Vagina (tissue), 1 donor: ENCODE results near the gene SFXN3. TPM values are rescaled to one million over a fixed set of nuclear protein-coding genes. Genes with fewer than 3 reads are reported as not detected.

Experiments used
- total RNA-seq: library from RNA; depleted of rRNA; stranded (reverse); fragments of >200 nt; gene quantifications from one replicate; pipeline ENCODE4 v1.2.3, GENCODE V29; 2016

Gene SFXN3
- total RNA-seq, 1 donor from 2014 or later, result 95.0 TPM

Other genes starting within 250 kb of the SFXN3 start
- 26.8 TPM for gene SLF2, start 118.3 kb upstream of the SFXN3 start, total RNA-seq
- gene SEMA4G, start 61.7 kb upstream of the SFXN3 start, total RNA-seq, result 6.4 TPM
- gene MRPL43, start 43.7 kb upstream of the SFXN3 start, total RNA-seq, result 85.4 TPM
- gene TWNK, start 43.7 kb upstream of the SFXN3 start, total RNA-seq, result 5.2 TPM
- gene LZTS2, start 31.4 kb upstream of the SFXN3 start, total RNA-seq, result 99.4 TPM
- 1.5 TPM for gene PDZD7, start 105 bp upstream of the SFXN3 start, total RNA-seq
- 4.2 TPM for gene KAZALD1, start 30.8 kb downstream of the SFXN3 start, total RNA-seq
- gene TLX1, start 100.1 kb downstream of the SFXN3 start, total RNA-seq, result not detected
- gene LBX1, start 198.2 kb downstream of the SFXN3 start, total RNA-seq, result not detected